SIG-M5 (cell line): Measurements from ENCODE around the gene DNAJC9.

Experiments
- DNase-seq: peaks from one replicate; lab custom pipeline; 2025; lab: John Stamatoyannopoulos, UW

Gene DNAJC9

DNA sequence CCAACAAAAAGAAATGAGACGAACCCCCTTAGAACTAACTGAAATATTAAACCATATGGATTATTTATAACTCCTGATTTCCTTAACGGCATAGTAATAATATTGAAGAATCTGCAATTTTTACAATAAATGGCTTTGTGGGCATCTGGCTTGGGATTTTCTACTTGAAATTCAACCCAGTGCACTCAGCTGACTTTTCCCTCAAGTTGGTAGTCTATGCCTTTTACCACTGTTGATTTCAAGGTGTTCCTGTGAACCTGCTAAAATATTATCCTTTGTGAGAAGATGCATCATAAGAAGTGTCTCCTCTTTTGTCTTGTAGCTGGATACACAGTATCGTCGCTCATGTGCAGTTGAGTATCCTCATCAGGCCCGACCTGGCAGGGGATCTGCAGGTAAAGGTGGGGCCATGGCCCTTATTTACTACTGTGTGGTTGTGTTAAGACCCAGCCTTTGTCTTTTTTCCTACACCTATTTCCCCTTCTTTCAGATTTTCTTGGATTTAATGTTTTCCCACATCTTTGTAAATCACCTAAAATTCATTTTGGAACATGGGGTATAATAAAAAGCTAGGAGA lies 8.0 kb downstream of the DNAJC9 start:
- DNase-seq, result no peak

DNA sequence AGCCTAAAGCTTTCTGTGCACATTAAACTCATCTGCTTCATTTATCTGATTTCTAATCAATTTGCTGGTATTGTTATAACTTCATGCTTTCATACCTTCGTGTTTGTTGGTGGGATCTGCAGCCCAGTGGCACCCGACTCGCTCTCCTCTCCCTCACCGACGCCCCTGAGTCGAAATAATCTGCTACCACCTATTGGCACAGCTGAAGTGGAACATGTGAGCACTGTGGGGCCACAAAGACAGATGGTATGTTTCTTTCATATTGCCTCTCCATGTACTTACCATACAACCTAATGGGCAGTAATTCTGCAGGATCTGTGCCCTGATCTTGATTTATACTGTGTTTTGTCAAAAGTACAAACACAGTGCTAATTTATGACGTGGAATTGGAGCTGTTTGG lies 12.4 kb downstream of the DNAJC9 start:
- no peak for DNase-seq

DNA sequence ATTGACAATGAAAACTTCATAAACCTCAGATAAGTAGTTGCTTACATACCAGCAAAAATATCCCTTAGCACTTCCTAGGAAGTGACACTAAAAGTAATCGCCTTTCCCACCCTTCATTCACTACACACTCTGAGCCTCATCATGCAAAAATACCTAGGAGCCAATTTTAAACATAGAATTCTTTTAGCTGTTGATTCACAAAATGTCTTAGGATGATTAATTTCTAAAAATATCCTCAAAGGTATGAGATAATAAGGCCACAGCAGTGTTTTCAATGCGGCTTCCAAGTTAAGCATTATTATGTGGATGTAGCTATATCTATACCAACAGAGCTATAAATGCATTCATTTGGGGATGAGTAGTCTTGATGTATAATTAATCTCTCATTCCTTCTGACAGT lies 13.2 kb downstream of the DNAJC9 start:
- no peak for DNase-seq

DNA sequence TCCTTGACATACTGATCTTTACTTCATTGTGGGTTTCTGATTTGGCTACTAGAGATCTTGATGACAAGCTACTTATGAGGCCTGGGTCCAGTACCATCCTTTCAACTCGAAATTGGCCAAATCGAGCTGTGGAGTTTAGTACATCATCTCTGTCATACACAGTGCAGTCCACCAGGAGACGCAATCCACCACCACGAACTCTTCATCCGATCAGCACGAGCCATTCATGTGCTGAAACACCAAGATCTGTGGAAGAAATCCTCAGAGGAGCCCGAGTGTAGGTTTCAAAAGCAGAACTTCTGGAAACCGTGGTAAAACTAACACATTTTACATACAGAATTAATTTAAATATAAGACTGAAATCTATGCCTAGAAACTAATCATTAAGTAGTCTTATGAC lies 14.2 kb downstream of the DNAJC9 start:
- DNase-seq, result no peak

DNA sequence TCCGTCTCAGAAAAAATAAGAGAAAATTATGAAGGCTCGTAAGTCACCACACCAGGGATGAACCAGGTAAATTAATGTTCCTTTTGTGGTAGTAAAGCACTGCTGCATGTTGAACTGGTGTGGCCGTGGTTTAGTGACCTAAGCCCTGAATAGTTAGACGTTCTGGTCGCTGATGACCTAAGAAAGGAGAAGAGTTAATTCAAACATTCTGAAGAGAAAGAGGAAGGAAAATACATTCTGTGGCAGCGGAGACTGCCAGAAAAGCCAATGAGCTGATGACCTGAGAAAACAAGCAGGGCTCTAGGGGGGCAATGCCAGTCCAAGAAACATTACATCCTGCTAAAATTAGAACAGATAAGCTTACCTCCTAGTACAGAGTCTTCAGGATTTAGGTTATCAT lies 17.5 kb downstream of the DNAJC9 start:
- DNase-seq, result no peak

DNA sequence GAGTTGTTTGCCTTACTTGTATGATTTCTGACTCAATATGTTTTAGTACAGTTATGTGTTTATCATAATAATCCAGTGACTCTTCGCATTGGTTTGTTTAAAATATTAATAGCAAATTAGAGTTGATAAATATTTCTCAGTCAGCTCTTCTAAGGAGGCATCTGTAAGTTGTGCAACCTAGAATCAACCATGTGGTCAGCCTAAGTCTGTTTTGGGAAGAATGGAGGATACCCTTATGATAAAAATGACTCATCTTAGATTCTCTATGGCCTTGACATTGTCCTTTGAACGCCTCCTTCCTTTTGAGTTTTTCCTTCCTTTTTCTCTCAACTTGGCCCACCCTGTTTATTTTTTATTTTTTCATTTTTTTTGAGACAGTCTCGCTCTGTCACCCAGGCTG lies 18.8 kb downstream of the DNAJC9 start:
- DNase-seq, result no peak

DNA sequence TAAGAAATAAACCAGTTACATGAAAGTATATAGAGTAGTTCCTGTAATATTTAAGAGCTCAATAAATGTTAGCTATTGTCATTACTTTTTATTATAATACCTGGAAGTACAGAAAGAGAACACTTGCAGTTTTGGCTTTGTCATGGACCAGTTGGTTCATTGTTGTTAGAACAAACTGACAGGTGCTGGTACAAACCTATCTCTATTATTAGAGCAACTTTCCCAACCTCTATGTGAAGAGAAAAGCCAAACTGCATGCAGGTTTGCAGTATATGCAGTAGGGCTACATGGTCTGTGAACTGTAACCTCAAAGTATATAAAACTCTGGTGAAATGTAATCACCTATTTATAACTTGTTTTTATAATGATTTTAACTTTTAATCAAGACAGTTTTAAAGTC lies 20.4 kb downstream of the DNAJC9 start:
- DNase-seq, result no peak

DNA sequence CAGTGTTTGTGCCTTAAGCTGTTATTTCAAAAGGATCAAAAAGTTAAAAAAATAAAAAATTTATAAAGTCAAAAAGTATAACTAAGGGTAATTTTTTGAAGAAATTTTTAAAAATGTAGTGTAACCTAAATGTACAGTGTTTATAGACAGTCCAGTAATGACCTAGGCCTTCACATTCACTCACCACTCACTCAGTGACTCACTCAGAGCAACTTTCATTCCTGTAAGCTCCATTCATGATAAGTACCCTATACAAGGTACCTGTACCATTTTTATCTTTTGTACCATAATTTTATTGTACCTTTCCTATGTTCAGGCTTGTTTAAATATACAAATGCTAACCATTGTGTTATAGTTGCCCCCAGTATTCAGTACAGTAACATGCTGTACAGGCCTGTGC lies 21.5 kb downstream of the DNAJC9 start:
- DNase-seq, result no peak

DNA sequence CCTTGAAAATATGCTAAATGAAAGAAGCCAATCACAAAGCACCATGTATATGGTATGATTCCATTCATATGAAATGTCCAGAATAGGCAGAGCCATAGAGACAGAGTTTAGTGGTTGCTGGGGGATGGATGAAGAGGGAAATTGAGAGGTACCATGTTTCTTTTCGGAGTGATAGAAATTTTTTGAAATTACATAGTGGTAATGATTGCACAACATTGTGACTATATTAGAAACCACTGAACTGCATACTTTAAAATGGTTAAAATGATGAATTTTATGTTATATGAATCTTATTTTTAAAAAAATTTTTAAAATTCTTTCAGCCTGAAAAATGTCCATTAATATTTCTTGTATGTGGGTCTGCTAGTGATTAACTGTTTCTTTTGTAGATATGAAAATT lies 26.1 kb downstream of the DNAJC9 start:
- DNase-seq, result no peak

DNA sequence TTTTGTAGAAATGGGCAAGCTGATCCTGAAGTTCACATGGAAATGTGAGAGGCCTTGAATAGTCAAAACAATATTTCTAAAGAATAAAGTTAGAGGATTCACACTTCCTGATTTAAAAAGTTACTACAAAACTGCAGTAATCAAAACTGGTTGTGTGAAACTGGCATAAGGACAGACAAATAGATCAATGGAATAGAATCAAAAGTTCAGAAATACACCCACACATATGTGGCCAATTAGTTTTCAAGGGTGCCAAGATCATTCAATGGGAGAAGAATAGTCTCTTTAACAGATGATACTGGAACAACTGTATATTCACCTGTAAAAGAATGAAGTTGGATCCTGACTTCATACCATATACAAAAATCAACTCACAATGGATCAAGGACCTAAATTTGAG lies 27.7 kb downstream of the DNAJC9 start:
- DNase-seq, result no peak

DNA sequence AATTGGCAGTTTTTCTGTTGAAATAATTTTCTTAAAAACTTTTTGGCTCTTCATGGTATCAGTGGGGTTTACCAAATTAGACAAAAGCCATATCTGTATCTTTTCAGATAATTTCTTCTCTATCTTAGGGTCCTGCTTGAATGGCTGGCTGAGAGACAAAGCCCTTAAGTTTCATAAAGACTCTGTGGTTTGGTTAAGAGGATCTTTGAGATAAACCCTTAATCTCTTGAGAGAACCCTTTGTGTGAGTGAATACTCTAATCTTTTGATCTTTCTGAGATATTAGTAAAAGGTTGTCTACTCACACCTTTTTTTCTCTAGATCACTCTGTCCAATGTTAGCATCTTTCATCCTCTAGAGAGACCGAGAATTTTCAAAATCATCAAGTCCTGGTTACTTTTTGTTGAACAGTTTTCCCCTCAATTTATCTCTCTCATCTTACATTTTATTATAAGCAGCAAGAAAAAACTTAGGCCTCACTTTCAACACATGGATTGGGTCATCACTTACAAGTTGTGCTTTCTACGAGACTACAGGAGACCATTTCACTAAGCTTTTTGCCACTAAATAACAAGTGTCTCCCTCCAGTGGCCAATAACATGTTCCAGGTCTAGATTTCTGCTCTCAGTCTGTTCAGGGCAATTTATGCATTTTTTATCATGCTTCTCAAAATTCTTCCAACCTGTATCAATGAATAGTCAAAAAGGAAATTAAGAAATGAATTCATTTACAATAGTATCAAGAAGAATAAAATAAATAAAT lies 28.4 kb downstream of the DNAJC9 start:
- no peak for DNase-seq

DNA sequence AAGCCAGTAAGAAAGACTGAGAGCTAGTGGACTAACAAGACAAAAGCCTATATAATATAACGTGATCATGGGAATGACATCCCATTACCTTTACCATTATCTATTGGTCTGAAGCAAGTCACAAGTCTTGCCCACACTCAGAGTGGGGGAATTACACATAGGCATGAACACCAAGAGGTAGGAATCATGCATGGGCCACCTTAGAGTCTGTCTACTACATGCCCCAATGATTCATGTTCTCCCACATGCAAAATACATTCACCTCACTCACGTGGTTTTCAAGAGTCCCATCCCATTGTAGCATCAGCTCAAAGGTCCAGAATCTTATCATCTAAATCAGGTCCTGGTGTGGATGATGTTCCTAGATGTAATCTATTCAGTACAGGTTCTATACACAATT lies 29.4 kb downstream of the DNAJC9 start:
- no peak for DNase-seq

DNA sequence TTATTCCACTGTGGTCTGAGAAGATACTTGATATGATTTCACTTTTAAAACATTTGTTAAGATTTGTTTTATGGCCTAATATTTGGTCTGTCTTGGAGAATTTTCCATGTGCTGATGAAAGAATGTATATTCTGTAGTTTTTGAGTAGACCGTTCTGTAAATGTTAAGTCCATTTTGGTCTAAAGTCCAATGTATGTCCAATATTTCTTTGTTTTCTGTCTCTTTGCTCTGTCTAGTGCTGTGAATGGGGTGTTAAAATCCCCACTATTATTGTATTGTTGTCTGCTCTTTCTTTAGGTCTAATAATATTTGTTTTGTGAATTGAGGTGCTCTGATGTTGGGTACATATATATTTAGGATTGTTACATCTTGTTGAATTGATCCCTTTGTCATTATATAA lies 31.3 kb downstream of the DNAJC9 start:
- no peak for DNase-seq

DNA sequence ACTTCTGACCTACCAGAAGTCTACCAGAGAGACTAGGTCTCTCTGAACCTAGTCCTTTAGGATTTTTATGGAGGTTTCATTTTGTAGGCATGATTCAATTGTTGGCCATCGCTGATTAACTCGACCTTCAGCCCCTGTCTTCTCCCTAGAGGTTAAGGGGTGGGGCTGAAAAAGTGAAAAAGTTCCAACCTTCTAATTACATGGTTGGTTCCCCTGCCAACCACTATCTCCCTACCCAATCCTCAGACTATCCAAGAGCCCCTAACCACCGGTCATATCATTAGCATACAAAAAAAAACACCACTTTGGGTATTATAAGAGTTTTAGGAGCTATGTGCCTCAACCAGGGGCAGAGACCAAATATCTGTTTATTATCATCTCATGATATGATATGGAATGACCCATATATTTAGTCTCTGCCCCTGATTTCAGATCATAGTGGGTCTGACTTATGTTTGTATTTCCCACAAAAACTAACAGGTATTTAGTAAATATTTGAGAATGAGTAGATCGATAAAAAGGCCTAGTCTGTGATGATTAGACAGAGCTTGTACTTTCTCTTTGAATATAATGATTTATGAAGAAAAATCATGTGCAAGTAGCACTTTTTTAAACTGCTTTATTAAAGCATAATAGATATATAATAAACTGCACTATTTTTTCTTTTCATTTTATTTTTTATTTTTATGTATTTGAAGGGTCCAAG lies 35.8 kb downstream of the DNAJC9 start:
- DNase-seq, result no peak

DNA sequence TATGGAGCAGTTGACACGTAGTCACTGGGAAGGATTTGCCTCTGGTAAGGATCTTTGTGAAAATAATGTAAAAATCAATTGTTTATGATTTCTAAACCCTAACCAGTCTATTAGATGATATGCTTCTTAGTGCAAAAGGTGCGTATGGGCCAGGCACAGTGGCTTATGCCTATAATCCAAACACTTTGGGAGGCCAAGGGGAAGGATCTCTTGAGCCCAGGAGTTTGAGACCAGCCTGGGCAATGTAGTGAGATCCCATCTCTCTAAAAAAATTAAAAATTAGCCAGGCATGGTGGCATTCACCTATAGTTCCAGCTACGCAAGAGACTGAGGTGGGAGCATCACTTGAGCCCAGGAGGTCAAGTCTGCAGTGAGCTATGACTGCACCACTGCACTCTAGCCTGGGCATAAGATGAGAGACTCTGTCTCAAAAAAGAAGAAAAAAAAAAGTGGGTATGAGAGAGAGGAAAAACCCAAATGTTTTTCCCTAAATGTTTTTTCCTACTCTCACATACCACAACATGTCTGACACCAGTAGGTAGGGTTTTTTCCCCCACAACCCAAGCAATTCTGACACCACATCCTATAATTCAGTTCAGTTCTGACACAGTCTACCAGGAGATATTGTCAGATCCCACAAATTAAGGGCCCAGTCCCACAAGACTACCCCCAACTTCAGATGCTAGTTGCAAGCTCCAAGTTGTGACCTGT lies 36.5 kb downstream of the DNAJC9 start:
- DNase-seq, result no peak

DNA sequence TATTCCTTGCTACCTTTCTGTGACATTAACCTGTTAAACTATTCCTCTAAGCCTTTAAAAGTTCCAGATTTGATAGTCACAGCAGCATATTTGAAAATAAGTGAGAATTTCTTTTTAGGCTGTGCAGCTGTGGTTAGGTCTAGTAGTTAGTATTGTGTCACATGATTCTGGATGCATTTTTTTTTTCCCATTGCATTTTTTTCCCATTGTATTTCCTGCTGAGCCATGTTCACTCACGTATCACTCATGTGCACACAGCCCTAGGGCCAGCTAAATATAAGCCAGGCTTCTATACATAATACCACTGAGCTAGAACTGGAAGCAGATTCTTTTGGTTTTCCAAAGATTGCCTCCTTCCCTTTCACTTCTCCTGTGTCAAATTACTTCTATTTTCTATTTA lies 37.4 kb downstream of the DNAJC9 start:
- no peak for DNase-seq

DNA sequence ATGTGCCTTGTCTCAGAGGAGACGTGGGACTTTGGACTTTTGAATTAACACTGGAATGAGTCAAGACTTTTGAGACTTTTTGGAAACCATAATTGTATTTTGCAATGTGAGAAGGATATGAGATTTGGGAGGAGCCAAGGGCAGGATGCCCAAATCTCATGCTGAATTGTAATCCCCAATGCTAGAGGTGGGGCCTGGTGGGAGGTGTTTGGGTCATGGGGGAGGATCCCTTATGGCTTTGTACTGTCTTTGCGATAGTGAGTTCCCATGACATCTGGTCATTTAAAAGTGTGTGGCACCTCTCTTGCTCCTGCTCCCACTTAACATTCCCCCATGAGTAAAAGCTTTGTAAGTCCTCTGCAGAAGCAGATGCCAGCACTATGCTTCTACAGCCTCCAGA lies 39.2 kb downstream of the DNAJC9 start:
- no peak for DNase-seq

DNA sequence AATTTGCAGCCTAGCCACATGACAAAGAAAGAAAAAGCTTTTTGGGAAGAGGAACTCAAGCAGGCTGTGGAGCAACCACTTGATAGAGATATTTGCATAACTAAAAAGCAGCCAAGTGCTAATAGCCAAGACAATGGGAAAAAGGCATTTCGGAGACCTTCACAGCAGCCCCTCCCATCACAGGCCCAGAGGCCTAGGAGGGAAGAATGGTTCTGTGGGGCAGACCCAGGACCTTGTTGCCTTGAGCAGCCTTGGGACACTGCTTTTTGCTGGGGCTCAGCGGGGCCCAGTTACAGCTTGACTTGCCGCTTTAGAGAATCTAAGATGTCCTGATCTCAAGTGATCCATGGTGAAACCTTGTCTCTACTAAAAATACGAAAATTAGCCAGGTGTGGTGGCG lies 40.7 kb downstream of the DNAJC9 start:
- DNase-seq, result no peak

DNA sequence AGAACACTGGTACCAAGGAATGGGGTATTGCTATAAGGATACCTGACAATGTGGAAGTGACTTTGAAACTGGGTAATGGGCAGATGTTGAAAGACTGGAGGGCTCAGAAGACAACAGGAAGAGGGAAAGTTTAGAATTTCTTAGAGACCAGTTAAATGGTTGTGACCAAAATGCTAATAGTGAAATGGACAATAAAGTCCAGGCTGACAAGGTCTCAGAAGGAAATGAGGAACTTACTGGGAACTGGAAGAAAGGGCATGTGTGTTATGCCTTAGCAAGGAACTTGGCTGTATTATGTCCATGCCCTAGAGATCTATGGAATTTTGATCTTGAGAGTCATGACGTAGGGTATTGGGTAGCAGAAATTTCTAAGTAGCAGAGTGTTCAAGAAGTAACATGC lies 41.2 kb downstream of the DNAJC9 start:
- DNase-seq, result no peak

DNA sequence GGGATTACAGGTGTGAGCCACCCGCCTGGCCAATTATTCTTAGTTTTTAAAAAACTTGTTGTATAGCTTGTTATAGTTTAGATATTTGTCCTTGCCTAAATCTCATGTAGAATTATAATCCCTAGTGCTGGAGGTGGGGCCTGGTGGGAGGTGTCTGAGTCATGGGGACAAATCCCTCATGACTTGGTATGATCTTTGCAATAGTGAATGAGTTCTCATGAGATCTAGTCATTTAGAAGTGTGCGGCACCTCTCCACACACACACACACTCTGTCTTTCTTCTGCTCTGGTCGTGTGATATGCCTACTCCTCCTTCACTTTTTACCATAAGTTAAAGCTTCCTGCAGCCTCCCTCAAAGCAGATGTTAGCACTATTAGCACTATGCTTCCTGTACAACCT lies 42.0 kb downstream of the DNAJC9 start:
- DNase-seq, result no peak
